GM19468 (cell line): Measurements from ENCODE around the gene SPDYE6.
A peak's percentile ranks its signal among the peaks of the same experiment; 100 is the strongest.
"Not testable (repeated sequence)": the region's sequence is repeated elsewhere in the genome, so short reads cannot be mapped to it uniquely, and the experiment has no call there.

Experiments used
- ATAC-seq: cut with Tn5 transposase; IDR thresholded peaks from one replicate; pipeline ENCODE4 v1.9.1; 2021; ENCODE audit warnings: mild to moderate bottlenecking, moderate library complexity, moderate number of reproducible peaks; ENCODE audit not compliant: unreplicated experiment; ENCODE audit errors: extremely low read depth

The SPDYE6 gene

GRCh38 chr7:102319671-102320070, 36.6 kb downstream of the SPDYE6 start:
- no peak for ATAC-seq

GRCh38 chr7:102318482-102318971, 37.7 kb downstream of the SPDYE6 start:
- no peak for ATAC-seq

GRCh38 chr7:102317231-102318059, 38.8 kb downstream of the SPDYE6 start:
- ATAC-seq: no peak

DNA sequence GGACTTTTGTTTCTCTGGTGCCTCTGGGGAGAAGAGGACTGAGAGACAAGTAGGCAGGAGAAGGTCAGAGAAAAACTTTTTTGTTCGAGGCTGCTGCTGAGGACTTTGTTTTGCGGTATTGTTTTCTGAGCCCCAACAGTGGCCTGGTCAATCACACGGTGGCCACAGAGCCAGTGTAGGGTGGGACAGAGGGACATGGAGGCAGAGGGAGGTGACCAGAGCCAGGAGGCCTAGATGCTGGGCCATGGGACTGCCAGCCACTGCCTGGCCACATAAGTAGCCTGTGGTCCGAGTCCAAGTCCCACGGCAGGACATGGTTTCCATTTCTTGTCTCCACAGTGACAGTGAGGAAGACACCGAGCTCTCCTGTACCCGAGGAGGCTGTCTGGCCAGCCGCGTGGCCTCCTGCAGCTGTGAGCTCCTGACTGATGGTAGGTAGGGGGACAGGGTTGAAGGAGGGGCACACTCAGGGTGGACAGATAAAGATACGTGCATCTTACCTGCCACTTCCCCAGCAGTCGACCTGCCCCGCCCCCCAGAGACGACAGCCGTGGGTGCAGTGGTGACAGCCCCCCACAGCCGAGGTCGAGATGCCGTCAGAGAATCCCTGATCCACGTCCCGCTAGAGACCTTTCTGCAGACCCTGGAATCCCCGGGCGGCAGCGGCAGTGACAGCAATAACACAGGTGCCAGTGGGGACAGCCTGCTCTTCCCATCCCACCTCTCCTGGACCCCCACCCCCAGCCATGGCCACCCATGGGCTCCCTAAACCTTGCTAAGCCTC, 42.1 kb downstream of the SPDYE6 start:
- no peak for ATAC-seq

DNA sequence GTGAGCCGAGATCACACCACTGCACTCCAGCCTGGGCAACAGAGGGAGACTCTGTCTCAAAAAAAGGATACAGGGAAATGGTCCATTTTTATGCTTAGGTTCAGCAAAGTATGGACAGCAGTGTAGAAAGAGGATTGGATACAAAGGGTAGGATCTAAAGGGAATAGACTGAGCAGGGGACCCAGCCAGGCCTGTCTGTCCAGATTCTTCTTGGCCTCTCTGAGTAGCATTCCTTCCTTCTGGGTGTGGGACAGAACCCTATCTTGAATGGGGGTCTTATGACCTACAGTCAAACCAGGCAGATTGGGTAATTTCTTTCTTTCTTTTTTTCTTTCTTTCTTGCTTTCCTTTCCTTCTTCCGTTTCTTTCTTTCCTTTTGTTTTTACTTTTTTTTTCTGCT, 43.9 kb downstream of the SPDYE6 start:
- no peak for ATAC-seq

GRCh38 chr7:102310414-102310815, 45.8 kb downstream of the SPDYE6 start:
- ATAC-seq: no peak

GRCh38 chr7:102306916-102307677, 49.1 kb downstream of the SPDYE6 start:
- peak; percentile 50 for ATAC-seq

- ATAC-seq: peak; percentile 20
Observed at GRCh38 chr7:102305414-102306268, 50.6 kb downstream of the SPDYE6 start.

GRCh38 chr7:102304668-102305067, 51.6 kb downstream of the SPDYE6 start:
- ATAC-seq: no peak

DNA sequence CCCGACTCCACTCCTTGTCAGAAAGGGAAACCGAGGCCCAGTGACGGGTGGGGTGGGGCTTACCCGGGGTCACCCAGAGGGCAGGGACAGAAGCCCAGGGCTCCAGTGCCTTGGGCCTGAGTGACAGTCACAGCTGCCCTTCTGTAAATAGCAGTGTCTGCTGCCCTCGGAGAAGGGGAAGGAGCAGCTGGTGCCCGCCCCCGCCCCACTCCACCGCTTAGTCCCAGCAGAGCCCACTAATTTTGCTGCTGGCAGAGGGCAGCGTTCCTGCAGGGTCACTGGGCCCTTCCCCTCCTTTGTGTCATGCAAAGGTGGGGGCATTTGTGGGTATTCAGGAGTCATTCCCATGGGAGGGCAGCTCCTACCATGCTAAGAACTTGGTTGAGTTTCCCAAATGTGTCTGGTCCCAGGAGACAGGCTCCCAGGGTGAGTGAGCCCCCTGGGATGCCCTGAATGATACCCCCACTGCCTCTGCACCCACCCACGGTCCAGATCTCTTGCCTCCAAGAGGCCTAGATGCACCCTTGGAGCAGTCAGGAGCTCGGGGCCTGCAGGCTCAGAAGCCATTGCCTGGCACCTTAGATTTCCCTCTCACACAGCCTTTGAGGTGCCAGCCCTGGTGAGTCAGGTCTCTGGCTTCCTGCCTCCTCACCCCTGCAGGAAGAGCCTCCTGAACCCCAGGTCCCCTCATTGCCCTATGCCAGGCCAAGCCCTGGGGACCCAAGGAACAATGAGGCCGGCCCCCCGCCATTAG, 52.4 kb downstream of the SPDYE6 start:
- no peak for ATAC-seq

DNA sequence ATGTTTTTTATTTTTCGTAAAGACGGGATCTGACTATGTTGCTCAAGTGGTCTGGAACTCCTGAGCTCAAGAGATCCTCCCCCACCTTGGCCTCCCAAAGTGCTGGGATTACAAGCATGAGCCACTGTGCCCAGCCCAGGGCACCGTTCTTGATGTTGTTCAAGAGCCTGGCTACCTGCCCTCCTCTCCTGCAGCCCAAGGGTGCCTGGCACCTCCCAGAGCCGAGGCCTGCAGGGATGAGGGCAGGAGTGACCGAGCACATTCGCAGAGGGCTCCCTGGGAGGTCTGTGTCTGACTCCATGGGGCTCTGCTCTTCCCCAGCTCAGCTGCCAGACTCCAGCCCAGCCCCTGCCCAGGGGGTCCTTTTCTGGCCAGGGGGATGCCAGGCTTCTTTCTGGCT, 54.2 kb downstream of the SPDYE6 start:
- no peak for ATAC-seq

DNA sequence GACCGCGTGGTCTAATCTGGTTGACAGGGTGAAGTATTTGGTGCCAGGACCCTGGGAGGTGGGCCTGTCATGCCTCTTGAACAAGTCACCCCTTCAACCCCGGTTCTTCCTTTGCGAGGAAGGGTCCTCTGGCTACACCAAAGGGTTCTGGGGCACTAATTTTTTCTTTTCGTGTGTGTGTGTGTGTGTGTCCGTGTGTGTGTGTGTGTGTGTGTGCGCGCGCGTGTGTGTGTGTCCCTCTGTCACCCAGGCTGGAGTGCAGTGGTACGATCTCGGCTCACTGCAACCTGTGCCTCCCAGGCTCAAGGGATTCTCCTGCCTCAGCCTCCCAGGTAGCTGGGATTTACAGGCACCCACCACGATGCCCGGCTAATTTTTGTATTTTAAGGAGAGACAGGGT, 54.9 kb downstream of the SPDYE6 start:
- not testable (repeated sequence) for ATAC-seq

GRCh38 chr7:102300643-102301221, 55.5 kb downstream of the SPDYE6 start:
- no peak for ATAC-seq

GRCh38 chr7:102297487-102298218, 58.6 kb downstream of the SPDYE6 start:
- ATAC-seq: no peak

DNA sequence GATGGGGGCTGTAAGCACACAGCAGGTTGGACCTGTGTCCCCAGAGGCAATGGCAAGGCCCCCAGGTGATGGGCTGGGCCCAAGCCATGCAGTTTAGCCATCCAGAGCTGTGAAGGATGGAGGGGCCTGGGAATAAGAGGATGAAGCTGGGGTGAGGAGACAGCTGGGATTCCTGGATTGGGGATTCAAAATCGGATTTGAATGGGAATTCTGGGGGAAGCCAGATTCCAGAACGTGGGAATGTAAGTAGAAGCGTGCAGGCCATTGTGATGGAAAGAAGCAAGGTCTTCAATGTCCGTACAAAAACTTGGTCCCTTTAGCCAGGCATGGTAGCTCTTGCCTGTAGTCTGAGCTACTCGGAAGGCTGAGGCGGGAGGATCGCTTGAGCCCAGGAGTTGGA, 59.7 kb downstream of the SPDYE6 start:
- no peak for ATAC-seq

DNA sequence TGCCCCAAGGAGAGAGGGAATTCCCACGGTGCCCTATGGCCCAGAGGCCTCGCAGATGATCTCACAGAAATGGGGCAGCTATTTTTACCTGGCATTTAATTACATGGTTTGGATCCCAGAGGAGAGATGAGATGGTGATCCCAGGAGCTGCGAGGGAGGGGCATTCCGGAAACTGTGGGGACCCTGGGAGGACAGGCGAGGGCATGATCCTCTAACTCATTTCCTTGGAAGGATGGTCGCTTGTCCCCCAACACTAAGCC, 60.1 kb downstream of the SPDYE6 start:
- ATAC-seq: no peak
